Keratinocyte (primary cell): ENCODE data around the gene BRIP1.

Source experiments
- CTCF ChIP-seq, 3 experiments: IDR thresholded peaks in 1 of 3; conservative IDR thresholded peaks in 1 of 3; optimal IDR thresholded peaks in 1 of 3; 2 replicates in 2 of 3; 3 replicates in 1 of 3; pipeline versions ENCODE3 to v1.5.1; 2011; ENCODE audit warnings: low read length in 3 of 3, mild to moderate bottlenecking in 3 of 3, moderate library complexity in 2 of 3, control low read depth in 1 of 3, inconsistent platforms in 1 of 3; ENCODE audit not compliant: insufficient read depth in 2 of 3; ENCODE audit errors: extremely low read depth in 1 of 3
- EZH2 ChIP-seq: IDR thresholded peaks from one replicate; pipeline ENCODE4 v1.6.1; 2012; ENCODE audit warnings: inconsistent platforms, mild to moderate bottlenecking, low read length, moderate library complexity

- TF ChIP-seq CTCF (optimal IDR thresholded peaks at IDR 0.05 in 1 of 3, IDR thresholded peaks at IDR 0.05 in 1 of 3, conservative IDR thresholded peaks at IDR 0.05 in 1 of 3; ENCODE audit: extremely low read depth in 1 of 3, insufficient read depth in 2 of 3, low read length in 3 of 3) (no peak), EZH2 (no peak)
These were observed 175.6 kb downstream of the BRIP1 start for GRCh38 chr17:61687769-61688168.
